ENCODE results near the gene FAM83D. TPM values are rescaled to one million over a fixed set of nuclear protein-coding genes. Genes with fewer than 3 reads are reported as not detected.

FAM83D gene
- polyA plus RNA-seq, 2 of the 4 experiments (the other 2 are of a cell fraction): 57.1 to 58.3 TPM

Small RNA genes lying within 50 kb of the gene (small RNA-seq; reads per million reads assigned to genes)
- 0 to 6.0 (median 1.2) reads per million in 6 experiments for gene AL023803.1

Other genes with a start within 250 kb of the FAM83D start
- gene SLC32A1, start 201.9 kb upstream of the FAM83D start, polyA plus RNA-seq (2011; rRNA removed): not detected in 2 replicates
- not detected in 3 replicates for gene SLC32A1, start 201.9 kb upstream of the FAM83D start, polyA plus RNA-seq (2017; fragmentation: RNase III; extraction: RNeasy Plus Mini Kit Qiagen cat#74134 plus additional on column Dnase treatment)
- gene ACTR5, start 178.0 kb upstream of the FAM83D start, polyA plus RNA-seq (2011; rRNA removed): 11.9 and 13.4 TPM in 2 replicates
- gene ACTR5, start 178.0 kb upstream of the FAM83D start, polyA plus RNA-seq (2017; fragmentation: RNase III; extraction: RNeasy Plus Mini Kit Qiagen cat#74134 plus additional on column Dnase treatment): 7.7 to 9.3 TPM (median 8.8 TPM) in 3 replicates
- 0.17 and 0.28 TPM in 2 replicates for gene PPP1R16B, start 120.7 kb upstream of the FAM83D start, polyA plus RNA-seq (2011; rRNA removed)
- 0.14 to 0.31 TPM (median 0.29 TPM) in 3 replicates for gene PPP1R16B, start 120.7 kb upstream of the FAM83D start, polyA plus RNA-seq (2017; fragmentation: RNase III; extraction: RNeasy Plus Mini Kit Qiagen cat#74134 plus additional on column Dnase treatment)
- 13.8 and 14.4 TPM in 2 replicates for gene DHX35, start 35.9 kb downstream of the FAM83D start, polyA plus RNA-seq (2011; rRNA removed)
- 7.7 to 8.1 TPM (median 7.8 TPM) in 3 replicates for gene DHX35, start 35.9 kb downstream of the FAM83D start, polyA plus RNA-seq (2017; fragmentation: RNase III; extraction: RNeasy Plus Mini Kit Qiagen cat#74134 plus additional on column Dnase treatment)